ENCODE data around the gene EBLN2. TPM values are rescaled to one million over a fixed set of nuclear protein-coding genes. Genes with fewer than 3 reads are reported as not detected.
A peak's percentile ranks its signal among the peaks of the same experiment; 100 is the strongest.

Gene EBLN2
- total RNA-seq, 1 experiment from 2014 or later: 3.6 TPM

DNA sequence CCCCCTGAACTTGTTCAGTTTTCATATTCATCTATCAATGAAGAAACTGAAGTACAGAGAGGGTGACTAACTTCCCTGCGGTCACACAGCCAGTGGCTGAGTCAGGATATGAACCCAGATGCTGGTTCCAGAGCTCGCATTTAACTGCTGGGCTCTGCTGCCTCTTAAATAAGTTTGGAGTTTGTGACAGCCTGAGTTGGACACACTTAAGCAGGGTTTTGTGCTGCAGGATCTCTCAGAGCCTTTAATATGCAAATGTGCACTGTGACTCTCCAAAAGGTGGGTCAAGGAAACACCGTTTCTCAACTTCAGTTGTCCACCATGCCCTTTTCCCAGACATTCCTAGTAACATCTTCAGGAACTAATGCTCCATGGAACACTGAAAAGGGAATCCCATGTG, 45.8 kb downstream of the EBLN2 start:
- DNase-seq (ENCODE audit: low spot score): no peak

GRCh38 chr3:73107676-73108187, 46.3 kb downstream of the EBLN2 start:
- no peak for DNase-seq (ENCODE audit: low spot score)

DNA sequence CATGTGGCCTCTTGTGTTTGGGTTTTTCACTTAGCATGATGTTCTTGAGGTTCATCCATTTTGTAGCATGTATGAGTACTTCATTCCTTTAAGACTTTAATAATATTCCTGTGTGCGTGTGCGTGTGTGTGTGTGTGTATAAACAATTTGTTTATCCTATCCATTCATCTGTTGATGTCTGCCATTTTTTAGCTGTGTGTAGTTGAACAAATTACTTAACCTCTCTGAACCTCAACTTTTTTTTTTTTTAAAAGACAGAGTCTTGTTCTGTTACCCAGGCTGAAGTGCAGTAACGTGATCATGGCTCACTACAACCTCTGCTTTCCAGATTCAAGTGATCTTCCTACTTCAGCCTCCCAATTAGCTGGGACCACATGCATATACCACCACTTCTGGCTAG, 47.3 kb downstream of the EBLN2 start:
- no peak for DNase-seq (ENCODE audit: low spot score)

GRCh38 chr3:73110530-73110929, 49.1 kb downstream of the EBLN2 start:
- no peak for DNase-seq (ENCODE audit: low spot score)

Small RNA genes lying within 50 kb of the gene (small RNA-seq; reads per million reads assigned to genes)
- gene RNU2-64P (704 reads per million, percentile 99 among the genes with 10 or more reads in this experiment), gene RNU6-557P (not detected), gene RNU7-19P (0.22 reads per million)

Other genes starting within 250 kb of the EBLN2 start
- 7.2 and 11.2 TPM in 2 replicates for gene SHQ1, start 213.2 kb upstream of the EBLN2 start, total RNA-seq (2014; rRNA removed; shearing (Covaris generic))
- gene GXYLT2, start 173.6 kb upstream of the EBLN2 start, total RNA-seq (2014; rRNA removed; shearing (Covaris generic)): not detected in 2 replicates
- gene PPP4R2, start 64.8 kb upstream of the EBLN2 start, total RNA-seq (2014; rRNA removed; shearing (Covaris generic)): 11.9 and 19.9 TPM in 2 replicates

Measured in HT-29 (cell line).